IMR-90 (cell line): ENCODE measurements around the gene FOXR1. TPM values are rescaled to one million over a fixed set of nuclear protein-coding genes. Genes with fewer than 3 reads are reported as not detected.

Source experiments
- ATAC-seq: fragments of 200-7000 bp; cut with Tn5 transposase; 2 replicates; pipeline ENCODE4 v1.9.1; 2020; ENCODE audit warnings: low read depth, mild to moderate bottlenecking, moderate library complexity
- BruUV-seq: library from RNA; stranded (reverse); fragments of 400-500 nt; replicated peaks from 2 replicates; lab custom pipeline; 2021; lab: Mats Ljungman, UMichigan
- CTCF ChIA-PET: fragments of 300-600 bp; formaldehyde crosslinking; extraction: SDS; loops from one replicate; lab custom pipeline; 2021; ENCODE audit warnings: antibody characterized with exemption; lab: Yijun Ruan, JAX
- POLR2A ChIA-PET: fragments of 300-600 bp; sonication (Branson Sonifier 250); formaldehyde crosslinking; loops from one replicate; lab custom pipeline; 2022; ENCODE audit warnings: antibody characterized with exemption; ENCODE audit not compliant: unreplicated experiment; lab: Charles Lee
- DNase-seq: peaks from one replicate; pipeline ENCODE4 v3.0.0; 2013
- H2AFZ ChIP-seq: replicated peaks from 2 replicates; pipeline ENCODE3; 2013; ENCODE audit warnings: low read length, mild to moderate bottlenecking; ENCODE audit not compliant: poor library complexity
- H2AK5ac ChIP-seq: 2 replicates; pipeline ENCODE4 v1.6.1; 2013; ENCODE audit warnings: low read depth, low read length, inconsistent platforms
- H2AK9ac ChIP-seq: replicated peaks from 2 replicates; pipeline ENCODE3; 2013; ENCODE audit warnings: mild to moderate bottlenecking, low read depth, low read length, moderate library complexity; ENCODE audit not compliant: poor library complexity
- H2BK120ac ChIP-seq: 2 replicates; pipeline ENCODE4 v1.6.1; 2013; ENCODE audit warnings: low read depth, low read length, inconsistent platforms
- H2BK15ac ChIP-seq: 3 replicates; pipeline ENCODE4 v1.6.1; 2013; ENCODE audit warnings: low read depth, low read length, inconsistent platforms
- H2BK20ac ChIP-seq: 2 replicates; pipeline ENCODE4 v1.6.1; 2013; ENCODE audit warnings: low read depth, mild to moderate bottlenecking, inconsistent platforms, low read length, moderate library complexity
- H2BK5ac ChIP-seq: 2 replicates; pipeline ENCODE4 v1.6.1; 2013; ENCODE audit warnings: mild to moderate bottlenecking, low read depth, low read length, inconsistent platforms; ENCODE audit not compliant: poor library complexity, severe bottlenecking
- H3K14ac ChIP-seq: replicated peaks from 2 replicates; pipeline ENCODE4 v1.6.1; 2013; ENCODE audit warnings: low read depth, low read length, inconsistent platforms
- H3K18ac ChIP-seq: 2 replicates; pipeline ENCODE4 v1.6.1; 2013; ENCODE audit warnings: low read depth, low read length, control low read depth
- H3K23ac ChIP-seq: 2 replicates; pipeline ENCODE4 v1.6.1; 2013; ENCODE audit warnings: low read depth, low read length, inconsistent platforms
- H3K27ac ChIP-seq: 2 replicates; pipeline ENCODE4 v1.5.1; 2013; ENCODE audit warnings: mild to moderate bottlenecking, control low read depth, low read length; ENCODE audit not compliant: insufficient read depth
- H3K27me3 ChIP-seq: 2 replicates; pipeline ENCODE4 v1.6.1; 2013; ENCODE audit warnings: low read length; ENCODE audit not compliant: control insufficient read depth, insufficient read depth
- H3K36me3 ChIP-seq: 2 replicates; pipeline ENCODE4 v1.6.1; 2013; ENCODE audit warnings: low read length, mixed read lengths; ENCODE audit not compliant: control insufficient read depth, insufficient read depth
- H3K4ac ChIP-seq: 2 replicates; pipeline ENCODE4 v1.6.1; 2013; ENCODE audit warnings: low read depth, low read length, inconsistent platforms
- H3K4me1 ChIP-seq: 2 replicates; pipeline ENCODE4 v1.6.1; 2013; ENCODE audit warnings: low read length, mixed read lengths; ENCODE audit not compliant: control insufficient read depth, insufficient read depth
- H3K4me2 ChIP-seq: 2 replicates; pipeline ENCODE4 v1.6.1; 2013; ENCODE audit warnings: low read depth, mild to moderate bottlenecking, control low read depth, low read length, moderate library complexity
- H3K4me3 ChIP-seq: 2 replicates; pipeline ENCODE4 v1.5.1; 2013; ENCODE audit warnings: low read depth, mild to moderate bottlenecking, control low read depth, low read length, moderate library complexity; ENCODE audit not compliant: insufficient read depth
- H3K56ac ChIP-seq: 2 replicates; pipeline ENCODE4 v1.6.1; 2013; ENCODE audit warnings: low read length, inconsistent platforms; ENCODE audit not compliant: insufficient read depth; ENCODE audit errors: extremely low read depth
- H3K79me1 ChIP-seq, 2 experiments: 2 replicates each; pipeline ENCODE4 v1.6.1; 2013; ENCODE audit warnings: low read length in 2 of 2, inconsistent platforms in 1 of 2, low read depth in 1 of 2
- H3K9ac ChIP-seq: 2 replicates; pipeline ENCODE4 v1.6.1; 2013; ENCODE audit warnings: low read depth, low read length, control low read depth
- H3K9me1 ChIP-seq: 2 replicates; pipeline ENCODE4 v1.6.1; 2013; ENCODE audit warnings: low read length, inconsistent platforms; ENCODE audit not compliant: insufficient read depth
- H3K9me3 ChIP-seq: 2 replicates; pipeline ENCODE4 v1.6.1; 2013; ENCODE audit warnings: low read length; ENCODE audit not compliant: control insufficient read depth, insufficient read depth
- H4K20me1 ChIP-seq: 2 replicates; pipeline ENCODE4 v1.6.1; 2013; ENCODE audit warnings: low read length, inconsistent platforms; ENCODE audit not compliant: insufficient read depth
- H4K5ac ChIP-seq: 2 replicates; pipeline ENCODE4 v1.6.1; 2013; ENCODE audit warnings: mild to moderate bottlenecking, low read depth, low read length, control low read depth
- H4K8ac ChIP-seq, 2 experiments: 2 replicates each; pipeline ENCODE4 v1.6.1; 2013; ENCODE audit warnings: low read depth in 2 of 2, low read length in 2 of 2, control low read depth in 1 of 2, inconsistent platforms in 1 of 2
- H4K91ac ChIP-seq: 2 replicates; pipeline ENCODE4 v1.6.1; 2013; ENCODE audit warnings: low read depth, low read length, inconsistent platforms; ENCODE audit not compliant: insufficient read depth
- CEBPB ChIP-seq: IDR thresholded peaks from 2 replicates; pipeline ENCODE4 v1.6.1; 2012; ENCODE audit warnings: low read depth, low read length, improper control_type of control experiment
- CHD1 ChIP-seq: IDR thresholded peaks from 2 replicates; pipeline ENCODE4 v1.6.1; 2012; ENCODE audit warnings: low read depth, low read length, improper control_type of control experiment
- CTCF ChIP-seq: conservative IDR thresholded peaks from 2 replicates; pipeline ENCODE4 v1.5.1; 2012; ENCODE audit warnings: mild to moderate bottlenecking, low read depth, low read length, improper control_type of control experiment
- ELK1 ChIP-seq: fragments of 150-350 bp; IDR thresholded peaks from 2 replicates; pipeline ENCODE4 v1.6.1; 2016; ENCODE audit warnings: low read depth, mild to moderate bottlenecking, low read length, moderate library complexity, borderline replicate concordance
- MAFK ChIP-seq: IDR thresholded peaks from 2 replicates; pipeline ENCODE4 v1.6.1; 2012; ENCODE audit warnings: low read depth, low read length, improper control_type of control experiment
- MAZ ChIP-seq: IDR thresholded peaks from 2 replicates; pipeline ENCODE4 v1.6.1; 2012; ENCODE audit warnings: low read depth, mild to moderate bottlenecking, low read length, improper control_type of control experiment, moderate library complexity, borderline replicate concordance
- NFE2L2 ChIP-seq: fragments of 150-350 bp; IDR thresholded peaks from 2 replicates; pipeline ENCODE4 v1.6.1; 2016; ENCODE audit warnings: low read depth, mild to moderate bottlenecking, low read length
- POLR2A ChIP-seq: IDR thresholded peaks from 2 replicates; pipeline ENCODE4 v1.6.1; 2012; ENCODE audit warnings: mild to moderate bottlenecking, low read depth, low read length
- RAD21 ChIP-seq: IDR thresholded peaks from 2 replicates; pipeline ENCODE4 v1.6.1; 2012; ENCODE audit warnings: low read length, improper control_type of control experiment
- RCOR1 ChIP-seq: IDR thresholded peaks from 2 replicates; pipeline ENCODE4 v1.6.1; 2012; ENCODE audit warnings: mild to moderate bottlenecking, low read length, improper control_type of control experiment; ENCODE audit not compliant: insufficient replicate concordance
- SMC3 ChIP-seq: fragments of 150-350 bp; IDR thresholded peaks from 2 replicates; pipeline ENCODE4 v1.6.1; 2016; ENCODE audit warnings: low read depth, mild to moderate bottlenecking, antibody characterized with exemption, low read length, moderate library complexity
- WGBS, 2 experiments: methylation state at CpG; one replicate each; pipeline versions ENCODE4 v1.1.5 to v1.1.7; 2013; ENCODE audit warnings: missing lambda C conversion rate in 2 of 2; ENCODE audit not compliant: insufficient read length in 1 of 2; ENCODE audit errors: extremely low coverage in 2 of 2; 5-methylcytosine and 5-hydroxymethylcytosine counted together
- dilution Hi-C: fragments of 300-500 bp; cut with HindIII; formaldehyde crosslinking; loops from one replicate; pipeline ENCODE4 v1.14.3; 2018; ENCODE audit warnings: low sequenced_read_pairs; ENCODE audit not compliant: unreplicated experiment
- in situ Hi-C: fragments of 300-500 bp; cut with MboI; formaldehyde crosslinking; loops from 3 replicates; pipeline ENCODE4 v1.14.3; 2019; ENCODE audit warnings: low sequenced_read_pairs, inconsistent platforms, mixed read lengths
- intact Hi-C: fragments of 100-400 bp; cut with micrococcal nuclease; formaldehyde crosslinking; loops from 2 replicates; pipeline ENCODE4 v1.10.0; 2022
- polyA plus RNA-seq, 3 experiments: library from polyadenylated mRNA; depleted of rRNA; stranded (reverse); fragments of >200 nt; gene quantifications; 2 replicates each; pipeline ENCODE4 v1.2.3, GENCODE V29; 2012; ENCODE audit warnings: low replicate concordance in 1 of 3
- total RNA-seq: library from RNA; depleted of rRNA; stranded (reverse); fragments of >200 nt; gene quantifications from 2 replicates; pipeline ENCODE4 v1.2.3, GENCODE V29; 2012

The FOXR1 gene
- total and polyA plus RNA-seq, 2 of the 4 experiments (the other 2 are of a cell fraction) = not detected

GRCh38 chr11:118984825-118985224, 13.3 kb downstream of the FOXR1 start:
- Histone ChIP-seq H3K9me3 (no peaks in the 10 kb centered on the region), H2BK120ac (no peak overlapping the region), H3K56ac (no peak overlapping the region), H2BK15ac (no peak overlapping the region), H3K9ac (no peak overlapping the region), H2BK20ac (no peak overlapping the region), H3K27ac (no peak overlapping the region), H4K91ac (no peak overlapping the region), H3K9me1 (no peaks in the 10 kb centered on the region; the same call in 1 of the 2 replicates), H3K23ac (no peak overlapping the region), H3K79me1 (no peaks in the 10 kb centered on the region), H2AK5ac (no peak overlapping the region), H3K36me3 (no peaks in the 10 kb centered on the region), H2BK5ac (no peak overlapping the region), H3K14ac (no peak overlapping the region), H3K4me1 (no peaks in the 10 kb centered on the region), H2AFZ (peak overlapping the region; percentile 63), H4K8ac (no peak overlapping the region), H3K18ac (no peak overlapping the region), H3K4ac (no peak overlapping the region), H3K27me3 (peaks cover 11% of the 10 kb centered on the region; the same call in 1 of the 2 replicates), H3K4me3 (no peak overlapping the region), H4K5ac (no peak overlapping the region), H4K20me1 (no peaks in the 10 kb centered on the region), H2AK9ac (no peak overlapping the region), H3K4me2 (no peak overlapping the region)
- intact Hi-C loops (no loop called here), in situ Hi-C loops (no loop called here), dilution Hi-C loops (no loop called here)
- TF ChIP-seq NFE2L2 (no peak), SMC3 (no peak), RAD21 (no peak), CHD1 (no peak), RCOR1 (no peak), POLR2A (no peak), ELK1 (no peak), MAZ (no peak), MAFK (no peak), CTCF (no peak), CEBPB (no peak)
- no TSS peak for BruUV-seq
- no CpG with 5 or more reads among the region's 2 CpGs for WGBS, 2 experiments
- DNase-seq (no peak), ATAC-seq (no peak)
- CTCF ChIA-PET = no interaction called here
- POLR2A ChIA-PET = no interaction called here
